HEK293 (cell line): ENCODE results near the gene WASF2.

Source experiments
- CTCF ChIA-PET: fragments of 350-600 bp; formaldehyde crosslinking; extraction: SDS; loops from one replicate; lab custom pipeline; 2021; ENCODE audit warnings: antibody characterized with exemption; lab: Yijun Ruan, JAX
- POLR2A ChIA-PET: fragments of 300-600 bp; formaldehyde crosslinking; extraction: SDS; loops from one replicate; lab custom pipeline; 2020; ENCODE audit warnings: antibody characterized with exemption, inconsistent platforms; lab: Yijun Ruan, JAX
- H3K27ac ChIP-seq: fragments of 200-500 bp; sonication (Bioruptor generic); 2 replicates; pipeline ENCODE4 v1.5.1; 2014; ENCODE audit warnings: low read depth, low read length, control low read depth, inconsistent platforms; ENCODE audit errors: extremely low read depth
- H3K36me3 ChIP-seq, 2 experiments: fragments of 200-500 bp in 1 of 2; sonication (Bioruptor generic) in 1 of 2; 1 replicate in 1 of 2; 2 replicates in 1 of 2; pipeline ENCODE4 v1.5.1; 2014 to 2017; ENCODE audit warnings: inconsistent platforms in 2 of 2, low read length in 2 of 2; ENCODE audit not compliant: control insufficient read depth in 2 of 2, insufficient read depth in 1 of 2
- H3K4me1 ChIP-seq: fragments of 200-500 bp; sonication (Bioruptor generic); 2 replicates; pipeline ENCODE4 v1.5.1; 2014; ENCODE audit warnings: mild to moderate bottlenecking, low read length, inconsistent platforms; ENCODE audit not compliant: control insufficient read depth, insufficient read depth
- H3K4me3 ChIP-seq: 2 replicates; pipeline ENCODE4 v1.5.1; 2011; ENCODE audit warnings: low read depth, mild to moderate bottlenecking, control low read depth, low read length, moderate library complexity
- H3K9me3 ChIP-seq: fragments of 200-500 bp; sonication (Bioruptor generic); 2 replicates; pipeline ENCODE4 v1.5.1; 2014; ENCODE audit warnings: low read depth, low read length, inconsistent platforms; ENCODE audit not compliant: control insufficient read depth, insufficient read depth
- KLF1 ChIP-seq: fragments of 450-650 bp; formaldehyde crosslinking; IDR thresholded peaks from 2 replicates; pipeline ENCODE4 v1.5.1; 2016; ENCODE audit warnings: missing biosample characterization, missing genetic modification characterization
- KLF8 ChIP-seq: fragments of 450-650 bp; formaldehyde crosslinking; IDR thresholded peaks from 2 replicates; pipeline ENCODE4 v1.5.1; 2016; ENCODE audit warnings: missing biosample characterization, missing genetic modification characterization
- KLF9 ChIP-seq: fragments of 450-650 bp; formaldehyde crosslinking; IDR thresholded peaks from 2 replicates; pipeline ENCODE4 v1.5.1; 2016; ENCODE audit warnings: missing biosample characterization, missing genetic modification characterization, low read depth
- OSR2 ChIP-seq: fragments of 450-650 bp; formaldehyde crosslinking; IDR thresholded peaks from 2 replicates; pipeline ENCODE4 v1.5.1; 2016; ENCODE audit warnings: missing biosample characterization, missing genetic modification characterization
- SP3 ChIP-seq: fragments of 450-650 bp; formaldehyde crosslinking; IDR thresholded peaks from 2 replicates; pipeline ENCODE4 v1.5.1; 2016; ENCODE audit warnings: missing biosample characterization, missing genetic modification characterization
- ZNF10 ChIP-seq: fragments of 450-650 bp; formaldehyde crosslinking; IDR thresholded peaks from 2 replicates; pipeline ENCODE4 v1.5.1; 2017; ENCODE audit warnings: missing biosample characterization, missing genetic modification characterization
- ZNF138 ChIP-seq: fragments of 450-650 bp; formaldehyde crosslinking; IDR thresholded peaks from 2 replicates; pipeline ENCODE4 v1.5.1; 2016; ENCODE audit warnings: missing biosample characterization, missing genetic modification characterization, borderline replicate concordance
- ZNF175 ChIP-seq: fragments of 450-650 bp; formaldehyde crosslinking; IDR thresholded peaks from 2 replicates; pipeline ENCODE4 v1.5.1; 2016; ENCODE audit warnings: missing biosample characterization, missing genetic modification characterization
- ZNF18 ChIP-seq: fragments of 450-650 bp; formaldehyde crosslinking; IDR thresholded peaks from 2 replicates; pipeline ENCODE4 v1.5.1; 2016; ENCODE audit warnings: missing biosample characterization, missing genetic modification characterization
- ZNF488 ChIP-seq: fragments of 450-650 bp; formaldehyde crosslinking; IDR thresholded peaks from 2 replicates; pipeline ENCODE4 v1.5.1; 2016; ENCODE audit warnings: missing biosample characterization, missing genetic modification characterization
- ZNF623 ChIP-seq: fragments of 450-650 bp; formaldehyde crosslinking; IDR thresholded peaks from 2 replicates; pipeline ENCODE4 v1.5.1; 2016; ENCODE audit warnings: missing biosample characterization, missing genetic modification characterization
- TF ChIP-seq, protein P1 (sequence below): fragments of 450-650 bp; formaldehyde crosslinking; IDR thresholded peaks from 2 replicates; pipeline ENCODE4 v1.5.0; 2017; ENCODE audit warnings: missing biosample characterization, missing genetic modification characterization, borderline replicate concordance

The WASF2 gene

GRCh38 chr1:27383039-27383605 lies 106.8 kb downstream of the WASF2 start, which contains the start of gene CD164L2:
Gene CD164L2 (minus strand): TSS chr1:27383333. CDS start chr1:27383239, 94 bp downstream.
- Histone ChIP-seq H3K4me1 (no peaks in the 10 kb centered on the region), H3K27ac (no peak within 1 kb of the TSS), H3K36me3 (no peaks in the 10 kb centered on the region), H3K4me3 (no peak within 1 kb of the TSS), H3K9me3 (no peaks in the 10 kb centered on the region)
- ChIA-PET POLR2A (interaction anchor here (2.8 kb wide), 1 partner anchor 18 kb away, joined by 8 read pairs; no protein-coding TSS in a partner anchor), CTCF (interaction anchor here (0.6 to 8.9 kb wide), 5 partner anchors 9 to 83 kb away, joined by 3 to 129 read pairs (median 3); partner anchors contain the start of gene MAP3K6)
- TF ChIP-seq KLF9 (tag by site-specific recombination) (peak; percentile 47; the same call in 1 of the 2 replicates), ZNF10 (tag by site-specific recombination) (no peak), KLF1 (peak; percentile 68), ZNF488 (tag by site-specific recombination) (no peak), KLF8 (peak; percentile 99), SP3 (tag by site-specific recombination) (peak; percentile 39; the same call in 1 of the 2 replicates)

DNA sequence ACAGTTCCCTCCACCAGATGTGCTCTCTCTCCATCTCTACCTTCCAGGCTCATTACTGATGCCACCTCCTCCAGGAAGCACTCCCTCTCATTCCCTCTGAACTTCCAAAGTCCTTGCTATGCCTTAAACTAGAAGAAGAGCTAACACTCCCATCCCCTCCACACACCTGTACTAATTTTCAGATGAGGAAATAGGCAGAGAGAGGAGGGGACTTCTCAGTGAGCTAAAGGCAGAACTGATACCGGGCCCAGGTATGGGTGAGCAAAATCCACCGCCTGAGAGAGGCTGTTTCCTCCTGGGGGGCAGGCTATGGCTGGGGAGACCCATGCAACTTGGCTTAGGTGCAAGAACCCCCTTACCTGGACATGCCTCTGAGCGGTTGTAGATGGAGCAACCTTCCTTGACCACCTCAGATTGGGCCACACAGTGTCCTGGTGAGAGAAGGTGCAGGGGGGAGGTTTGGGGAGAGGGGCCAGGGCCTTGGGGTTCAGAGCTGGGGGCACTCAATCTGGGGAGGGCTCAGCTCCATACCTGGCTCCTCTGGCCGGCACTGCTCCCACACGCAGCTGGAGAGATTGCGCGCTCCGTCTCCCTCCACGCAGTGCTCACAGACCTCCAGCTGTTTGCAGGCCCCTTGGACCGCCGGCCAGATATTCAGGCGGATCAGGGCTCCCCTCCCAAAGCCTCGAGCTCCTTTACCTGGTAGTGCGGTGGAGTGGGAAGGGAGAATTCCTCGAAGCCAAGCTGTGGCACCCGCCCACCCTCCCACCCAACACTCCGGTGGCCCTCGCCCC lies 107.8 kb downstream of the WASF2 start:
- no peaks in the 10 kb centered on the region for H3K9me3 ChIP-seq
- ChIA-PET CTCF (interaction anchor here (0.6 to 8.9 kb wide), 9 partner anchors 13 to 98 kb away, joined by 3 to 129 read pairs (median 3); partner anchors contain the start of gene MAP3K6), POLR2A (interaction anchor here (2.8 kb wide), 1 partner anchor 17 kb away, joined by 8 read pairs; no protein-coding TSS in a partner anchor)

More for the DNA sequence above, 107.8 kb downstream of the WASF2 start:
- Histone ChIP-seq H3K4me3 (no peak overlapping the region), H3K27ac (no peak overlapping the region), H3K36me3 (no peaks in the 10 kb centered on the region), H3K4me1 (no peaks in the 10 kb centered on the region)
- TF ChIP-seq KLF8 = peak; percentile 29; the same call in 1 of the 2 replicates
- TF ChIP-seq ZNF138 = no peak
- no peak for TF ChIP-seq OSR2 (tag by site-specific recombination)
- TF ChIP-seq ZNF175 (tag by site-specific recombination) = no peak
- no peak for TF ChIP-seq ZNF623 (tag by site-specific recombination)
- TF ChIP-seq, protein P1, sequence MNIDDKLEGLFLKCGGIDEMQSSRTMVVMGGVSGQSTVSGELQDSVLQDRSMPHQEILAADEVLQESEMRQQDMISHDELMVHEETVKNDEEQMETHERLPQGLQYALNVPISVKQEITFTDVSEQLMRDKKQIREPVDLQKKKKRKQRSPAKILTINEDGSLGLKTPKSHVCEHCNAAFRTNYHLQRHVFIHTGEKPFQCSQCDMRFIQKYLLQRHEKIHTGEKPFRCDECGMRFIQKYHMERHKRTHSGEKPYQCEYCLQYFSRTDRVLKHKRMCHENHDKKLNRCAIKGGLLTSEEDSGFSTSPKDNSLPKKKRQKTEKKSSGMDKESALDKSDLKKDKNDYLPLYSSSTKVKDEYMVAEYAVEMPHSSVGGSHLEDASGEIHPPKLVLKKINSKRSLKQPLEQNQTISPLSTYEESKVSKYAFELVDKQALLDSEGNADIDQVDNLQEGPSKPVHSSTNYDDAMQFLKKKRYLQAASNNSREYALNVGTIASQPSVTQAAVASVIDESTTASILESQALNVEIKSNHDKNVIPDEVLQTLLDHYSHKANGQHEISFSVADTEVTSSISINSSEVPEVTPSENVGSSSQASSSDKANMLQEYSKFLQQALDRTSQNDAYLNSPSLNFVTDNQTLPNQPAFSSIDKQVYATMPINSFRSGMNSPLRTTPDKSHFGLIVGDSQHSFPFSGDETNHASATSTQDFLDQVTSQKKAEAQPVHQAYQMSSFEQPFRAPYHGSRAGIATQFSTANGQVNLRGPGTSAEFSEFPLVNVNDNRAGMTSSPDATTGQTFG (tag by site-specific recombination) = no peak
- no peak for TF ChIP-seq ZNF18
